H1 (cell line): ENCODE measurements around the gene HERC5. TPM values are rescaled to one million over a fixed set of nuclear protein-coding genes. Genes with fewer than 3 reads are reported as not detected.

ENCODE experiments used
- CTCF ChIA-PET: fragments of 300-600 bp; sonication (Branson Sonifier 250); formaldehyde crosslinking; loops from one replicate; lab custom pipeline; 2021; ENCODE audit not compliant: partially characterized antibody; lab: Charles Lee
- POLR2A ChIA-PET: fragments of 300-600 bp; sonication (Branson Sonifier 250); formaldehyde crosslinking; loops from one replicate; lab custom pipeline; 2021; ENCODE audit warnings: inconsistent platforms; ENCODE audit not compliant: partially characterized antibody; lab: Charles Lee
- DNase-seq, 2 experiments: peaks; one replicate each; pipeline versions ENCODE4 v3.0.0 to v3.0.0-alpha.2; 2010 to 2022; ENCODE audit warnings: low spot score in 2 of 2, low read depth in 1 of 2, mixed read lengths in 1 of 2
- FAIRE-seq: peaks from 2 replicates; lab custom pipeline; 2011; peaks lifted over from hg19 to GRCh38; lab: Jason Lieb, UNC
- H2AFZ ChIP-seq: 2 replicates; pipeline ENCODE4 v1.8.1; 2012; ENCODE audit warnings: low read length, inconsistent platforms
- H2AK5ac ChIP-seq: 2 replicates; pipeline ENCODE4 v1.6.1; 2013; ENCODE audit warnings: low read depth, low read length
- H2BK120ac ChIP-seq: replicated peaks from 2 replicates; pipeline ENCODE3; 2013; ENCODE audit warnings: low read depth, low read length, inconsistent platforms
- H2BK12ac ChIP-seq: 2 replicates; pipeline ENCODE4 v1.6.1; 2013; ENCODE audit warnings: low read depth, low read length
- H2BK15ac ChIP-seq: 2 replicates; pipeline ENCODE4 v1.6.1; 2013; ENCODE audit warnings: low read length
- H2BK20ac ChIP-seq: 2 replicates; pipeline ENCODE4 v1.6.1; 2013; ENCODE audit warnings: low read length
- H2BK5ac ChIP-seq: 2 replicates; pipeline ENCODE4 v1.6.1; 2013; ENCODE audit warnings: low read depth, low read length
- H3K14ac ChIP-seq: 2 replicates; pipeline ENCODE4 v1.6.1; 2013; ENCODE audit warnings: inconsistent platforms; ENCODE audit not compliant: insufficient read length
- H3K18ac ChIP-seq: 2 replicates; pipeline ENCODE4 v1.6.1; 2013; ENCODE audit warnings: low read length; ENCODE audit errors: extremely low read depth
- H3K23ac ChIP-seq: 2 replicates; pipeline ENCODE4 v1.6.1; 2013; ENCODE audit warnings: inconsistent platforms; ENCODE audit not compliant: insufficient read length
- H3K23me2 ChIP-seq: 2 replicates; pipeline ENCODE4 v1.6.1; 2013; ENCODE audit warnings: low read depth, low read length
- H3K27ac ChIP-seq: 2 replicates; pipeline ENCODE4 v1.6.1; 2011; ENCODE audit warnings: low read depth, low read length, inconsistent platforms
- H3K27me3 ChIP-seq, 4 experiments: replicated peaks in 1 of 4; 1 replicate in 1 of 4; 2 replicates in 3 of 4; pipeline versions ENCODE4 v1.6.1 to v1.8.1; 2011 to 2013; ENCODE audit warnings: low read length in 3 of 4, mild to moderate bottlenecking in 3 of 4, inconsistent platforms in 2 of 4, mixed read lengths in 2 of 4, moderate library complexity in 1 of 4; ENCODE audit not compliant: control insufficient read depth in 3 of 4, insufficient read depth in 3 of 4; ENCODE audit errors: extremely low read depth in 1 of 4
- H3K36me3 ChIP-seq, 4 experiments: 2 replicates each; pipeline versions ENCODE4 v1.6.1 to v1.8.1; 2011 to 2013; ENCODE audit warnings: mild to moderate bottlenecking in 4 of 4, low read length in 3 of 4, moderate library complexity in 2 of 4, control low read depth in 1 of 4, inconsistent platforms in 1 of 4; ENCODE audit not compliant: insufficient read depth in 4 of 4, control insufficient read depth in 2 of 4
- H3K4ac ChIP-seq: replicated peaks from 2 replicates; pipeline ENCODE3; 2013; ENCODE audit warnings: low read length, low read depth, mixed read lengths, inconsistent platforms; ENCODE audit not compliant: insufficient read length
- H3K4me1 ChIP-seq, 4 experiments: replicated peaks in 1 of 4; 1 replicate in 1 of 4; 2 replicates in 3 of 4; pipeline versions ENCODE4 v1.6.1 to v1.8.1; 2011 to 2013; ENCODE audit warnings: low read length in 3 of 4, inconsistent platforms in 2 of 4, mixed read lengths in 1 of 4; ENCODE audit not compliant: insufficient read depth in 4 of 4, control insufficient read depth in 3 of 4
- H3K4me2 ChIP-seq, 2 experiments: 2 replicates each; pipeline versions ENCODE4 v1.6.1 to v1.8.1; 2011 to 2013; ENCODE audit warnings: low read depth in 2 of 2, low read length in 2 of 2, control low read depth in 1 of 2, inconsistent platforms in 1 of 2, mild to moderate bottlenecking in 1 of 2; ENCODE audit not compliant: insufficient read depth in 1 of 2
- H3K4me3 ChIP-seq, 4 experiments: fragments of 200-600, 300-600 bp in 1 of 4; sonication (generic), shearing (Covaris generic), sonication (Bioruptor Twin) in 1 of 4; 2 replicates each; pipeline versions ENCODE4 v1.5.1 to v1.8.1; 2011 to 2016; ENCODE audit warnings: low read length in 4 of 4, low read depth in 3 of 4, control low read depth in 2 of 4, inconsistent platforms in 2 of 4, mild to moderate bottlenecking in 2 of 4, mixed read lengths in 1 of 4, moderate library complexity in 1 of 4; ENCODE audit not compliant: insufficient read depth in 2 of 4; ENCODE audit errors: extremely low read depth in 1 of 4
- H3K56ac ChIP-seq: replicated peaks from 2 replicates; pipeline ENCODE3; 2013; ENCODE audit warnings: low read depth, mild to moderate bottlenecking, mixed read lengths, low read length, inconsistent platforms; ENCODE audit not compliant: insufficient read length
- H3K79me1 ChIP-seq: 2 replicates; pipeline ENCODE4 v1.6.1; 2013; ENCODE audit warnings: low read depth, low read length, control low read depth
- H3K79me2 ChIP-seq, 2 experiments: 2 replicates each; pipeline versions ENCODE4 v1.6.1 to v1.8.1; 2012 to 2013; ENCODE audit warnings: low read length in 2 of 2, mild to moderate bottlenecking in 2 of 2, inconsistent platforms in 1 of 2; ENCODE audit not compliant: insufficient read depth in 2 of 2, control insufficient read depth in 1 of 2
- H3K9ac ChIP-seq, 4 experiments: replicated peaks in 1 of 4; 1 replicate in 1 of 4; 2 replicates in 3 of 4; pipeline versions ENCODE4 v1.6.1 to v1.8.1; 2011 to 2013; ENCODE audit warnings: low read depth in 3 of 4, low read length in 3 of 4, control low read depth in 2 of 4, mild to moderate bottlenecking in 2 of 4, moderate library complexity in 2 of 4, inconsistent platforms in 1 of 4; ENCODE audit errors: extremely low read depth in 1 of 4
- H3K9me3 ChIP-seq, 2 experiments: 2 replicates each; pipeline versions ENCODE4 v1.6.1 to v1.8.1; 2012 to 2013; ENCODE audit warnings: mild to moderate bottlenecking in 2 of 2, moderate library complexity in 2 of 2, control low read depth in 1 of 2, inconsistent platforms in 1 of 2, low read depth in 1 of 2, low read length in 1 of 2, mixed read lengths in 1 of 2; ENCODE audit not compliant: insufficient read depth in 2 of 2
- H4K20me1 ChIP-seq, 2 experiments: replicated peaks in 1 of 2; 2 replicates each; pipeline versions ENCODE3 to v1.8.1; 2011 to 2013; ENCODE audit warnings: inconsistent platforms in 2 of 2, low read length in 2 of 2, mild to moderate bottlenecking in 1 of 2; ENCODE audit not compliant: insufficient read depth in 2 of 2, control insufficient read depth in 1 of 2
- H4K5ac ChIP-seq: 2 replicates; pipeline ENCODE4 v1.6.1; 2013; ENCODE audit warnings: low read length, low read depth, mixed read lengths, inconsistent platforms; ENCODE audit not compliant: insufficient read length
- H4K8ac ChIP-seq: 2 replicates; pipeline ENCODE4 v1.8.0; 2013; ENCODE audit warnings: mild to moderate bottlenecking, moderate library complexity, low read length, inconsistent platforms; ENCODE audit not compliant: insufficient read depth; ENCODE audit errors: extremely low read depth
- H4K91ac ChIP-seq: replicated peaks from 2 replicates; pipeline ENCODE3; 2013; ENCODE audit warnings: low read length, mixed read lengths, inconsistent platforms; ENCODE audit not compliant: insufficient read length
- CEBPB ChIP-seq: IDR thresholded peaks from 2 replicates; pipeline ENCODE4 v1.6.1; 2012; ENCODE audit warnings: low read depth, low read length
- WGBS, 2 experiments: shearing (Covaris generic) in 1 of 2; methylation state at CpG; one replicate each; pipeline versions ENCODE4 v1.1.6 to v1.1.7; 2013 to 2015; ENCODE audit warnings: low lambda C conversion rate in 2 of 2, mixed read lengths in 2 of 2, inconsistent platforms in 1 of 2, low coverage in 1 of 2, missing lambda C conversion rate in 1 of 2; ENCODE audit not compliant: insufficient replicate concordance in 2 of 2, insufficient coverage in 1 of 2, insufficient read length in 1 of 2; ENCODE audit errors: extremely low coverage in 1 of 2, missing lambda C conversion rate in 1 of 2; 5-methylcytosine and 5-hydroxymethylcytosine counted together
- polyA plus RNA-seq, 7 experiments: library from polyadenylated mRNA; depleted of rRNA in 3 of 7; stranded (reverse) in 5 of 7; unstranded in 2 of 7; fragments of >200 nt in 5 of 7; fragments of 200-250 nt in 2 of 7; gene quantifications; 1 replicate in 5 of 7; 2 replicates in 1 of 7; 4 replicates in 1 of 7; pipeline versions ENCODE4 v1.2.1 to v1.2.3, GENCODE V29; 2011 to 2013; ENCODE audit warnings: missing spikeins in 2 of 7, mixed read lengths in 2 of 7
- total RNA-seq: library from RNA; stranded (reverse); fragmentation: NEBNext Ultra II Directional; extraction: Animal tissue kit (Norgen Biotek cat#: 25700); gene quantifications from 2 replicates; pipeline ENCODE4 v1.2.1, GENCODE V29; 2021

Gene HERC5
- total and polyA plus RNA-seq, 2 of the 8 experiments (the other 6 are each of a cell fraction or from before 2014, with no cell fraction given), result 6.6 to 20.7 TPM

- FAIRE-seq, result no peak
- no peak overlapping the region for H3K9ac ChIP-seq
- no peak overlapping the region for H2BK20ac ChIP-seq
- H3K79me1 ChIP-seq, result no peaks in the 10 kb centered on the region
- H3K4me3 ChIP-seq, result no peak overlapping the region
- no peak overlapping the region for H3K14ac ChIP-seq
- peaks cover 5 to 8% of the 10 kb centered on the region in 2 experiments; a peak in 3 of 4 replicates for H3K9me3 ChIP-seq
- no peak for DNase-seq
- peak overlapping the region; percentile 15; the same call in 1 of the 2 replicates for H3K18ac ChIP-seq
- H3K27ac ChIP-seq, result no peak overlapping the region
- H3K79me2 ChIP-seq, result no peaks in the 10 kb centered on the region
- H4K20me1 ChIP-seq, result no peaks in the 10 kb centered on the region
- no peak overlapping the region for H4K8ac ChIP-seq
- H2AK5ac ChIP-seq, result no peak overlapping the region
- H2BK15ac ChIP-seq, result no peak overlapping the region
- no peaks in the 10 kb centered on the region for H3K23me2 ChIP-seq
- no peak overlapping the region for H4K91ac ChIP-seq
- 65% methylated on average over 5 of the region's 5 CpGs; no CpG with 5 or more reads in 1 of the 2 experiments for WGBS, 2 experiments
- CTCF ChIA-PET, result interaction anchor here (0.6 kb wide), 1 partner anchor 154 kb away, joined by 3 read pairs; no protein-coding TSS in a partner anchor
- peaks cover 0 to 9% (median 4%) of the 10 kb centered on the region in 4 experiments; a peak in 5 of 7 replicates for H3K4me1 ChIP-seq
- POLR2A ChIA-PET, result no interaction called here
- H2AFZ ChIP-seq, result no peak overlapping the region
- no peak overlapping the region; the same call in 1 of the 2 replicates for H2BK12ac ChIP-seq
- H3K23ac ChIP-seq, result no peak overlapping the region
- no peak overlapping the region for H4K5ac ChIP-seq
- no peak overlapping the region; a peak in 1 of 4 replicates for H3K4me2 ChIP-seq
- no peak overlapping the region for H3K56ac ChIP-seq
- H2BK5ac ChIP-seq, result 0 out of 2 replicates have a peak overlapping the region, but pooled peaks have one; percentile 10
- no peak overlapping the region for H3K4ac ChIP-seq
- no peak overlapping the region for H2BK120ac ChIP-seq
- H3K36me3 ChIP-seq, result peaks cover 0 to 6% (median 4%) of the 10 kb centered on the region in 4 experiments; a peak in 2 of 8 replicates
- H3K27me3 ChIP-seq, result no peaks in the 10 kb centered on the region
- TF ChIP-seq CEBPB, result peak; percentile 72
Observed at GRCh38 chr4:88443486-88443885, 13.4 kb upstream of the HERC5 start.
